Esophagus (tissue), 2 donors: ENCODE results near the gene LZTS2. TPM values are rescaled to one million over a fixed set of nuclear protein-coding genes. Genes with fewer than 3 reads are reported as not detected.

Experiments used
- H3K27ac ChIP-seq, 2 donors: one replicate each; pipeline ENCODE4 v1.5.1; 2013; ENCODE audit warnings: low read depth in 2 of 2, mild to moderate bottlenecking in 2 of 2, inconsistent platforms in 1 of 2, low read length in 1 of 2, moderate library complexity in 1 of 2
- H3K27me3 ChIP-seq, 2 donors: one replicate each; pipeline ENCODE4 v1.6.1; 2013; ENCODE audit warnings: low read length in 2 of 2, control low read depth in 1 of 2, mild to moderate bottlenecking in 1 of 2; ENCODE audit not compliant: insufficient read depth in 2 of 2, control insufficient read depth in 1 of 2
- H3K36me3 ChIP-seq, 2 donors: one replicate each; pipeline ENCODE4 v1.6.1; 2013; ENCODE audit warnings: low read length in 1 of 2; ENCODE audit not compliant: control insufficient read depth in 2 of 2, insufficient read depth in 2 of 2
- H3K4me1 ChIP-seq, 2 donors: one replicate each; pipeline ENCODE4 v1.6.1; 2013; ENCODE audit warnings: low read length in 1 of 2; ENCODE audit not compliant: control insufficient read depth in 2 of 2, insufficient read depth in 2 of 2
- H3K4me3 ChIP-seq, 2 donors: one replicate each; pipeline ENCODE4 v1.5.1; 2013; ENCODE audit warnings: low read length in 2 of 2, mild to moderate bottlenecking in 2 of 2, low read depth in 1 of 2, moderate library complexity in 1 of 2
- H3K9me3 ChIP-seq, 2 donors: one replicate each; pipeline ENCODE4 v1.6.1; 2013; ENCODE audit warnings: mild to moderate bottlenecking in 2 of 2, low read depth in 1 of 2, low read length in 1 of 2, moderate library complexity in 1 of 2; ENCODE audit not compliant: control insufficient read depth in 2 of 2, insufficient read depth in 1 of 2
- WGBS, 2 donors: extraction: QIAGEN DNeasy Blood & Tissue Kit; methylation state at CpG; one replicate each; pipeline ENCODE4 v1.1.7; 2013; 5-methylcytosine and 5-hydroxymethylcytosine counted together
- polyA plus RNA-seq, 2 donors: library from polyadenylated mRNA; stranded (reverse); fragments of 200-250 nt; gene quantifications; one replicate each; pipeline ENCODE4 v1.2.3, GENCODE V29; 2013
- donor health status: healthy with polysubstance abuse.
- donor health status: Bipolar disorder and iron deficiency.

The LZTS2 gene
- polyA plus RNA-seq, 2 donors = 31.8 to 34.9 TPM

DNA sequence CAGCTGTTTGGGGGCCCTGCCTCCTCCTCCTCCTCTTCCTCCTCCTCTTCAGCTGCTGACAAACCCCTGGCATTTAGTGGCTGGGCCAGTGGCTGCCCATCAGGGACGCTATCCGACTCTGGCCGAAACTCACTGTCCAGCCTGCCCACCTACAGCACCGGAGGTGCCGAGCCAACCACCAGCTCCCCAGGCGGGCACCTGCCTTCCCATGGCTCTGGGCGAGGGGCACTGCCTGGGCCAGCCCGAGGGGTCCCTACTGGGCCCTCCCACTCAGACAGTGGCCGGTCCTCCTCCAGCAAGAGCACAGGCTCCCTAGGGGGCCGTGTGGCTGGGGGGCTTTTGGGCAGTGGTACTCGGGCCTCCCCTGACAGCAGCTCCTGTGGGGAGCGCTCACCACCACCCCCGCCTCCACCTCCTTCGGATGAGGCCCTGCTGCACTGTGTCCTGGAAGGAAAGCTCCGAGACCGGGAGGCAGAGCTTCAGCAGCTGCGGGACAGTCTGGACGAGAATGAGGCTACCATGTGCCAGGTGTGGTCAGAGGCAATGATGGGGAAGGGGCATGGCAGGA is 4.1 kb downstream of the LZTS2 start:
- Histone ChIP-seq H3K36me3 (peaks cover 4 to 31% of the 10 kb centered on the region in 2 donors), H3K9me3 (no peaks in the 10 kb centered on the region), H3K27ac (no peak overlapping the region), H3K4me3 (no peak overlapping the region), H3K4me1 (peaks cover 0 to 11% of the 10 kb centered on the region in 2 donors), H3K27me3 (no peaks in the 10 kb centered on the region)
- 92 to 93% methylated on average over 18 of the region's 18 CpGs for WGBS, 2 donors

DNA sequence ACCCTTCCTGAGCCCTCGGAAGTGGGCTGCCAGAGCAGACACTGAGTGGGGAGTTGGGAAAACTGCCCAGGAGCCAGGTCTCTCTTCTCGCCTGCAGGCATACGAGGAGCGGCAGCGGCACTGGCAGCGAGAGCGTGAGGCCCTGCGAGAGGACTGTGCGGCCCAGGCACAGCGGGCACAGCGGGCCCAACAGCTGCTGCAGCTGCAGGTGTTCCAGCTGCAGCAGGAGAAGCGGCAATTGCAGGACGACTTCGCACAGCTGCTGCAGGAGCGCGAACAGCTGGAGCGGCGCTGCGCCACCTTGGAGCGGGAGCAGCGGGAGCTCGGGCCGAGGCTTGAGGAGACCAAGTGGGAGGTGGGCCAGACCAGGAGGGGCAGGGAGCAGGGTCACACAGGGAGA is 5.8 kb downstream of the LZTS2 start:
- H3K27me3 ChIP-seq = no peaks in the 10 kb centered on the region
- 83 to 91% methylated on average over 23 of the region's 23 CpGs for WGBS, 2 donors

DNA sequence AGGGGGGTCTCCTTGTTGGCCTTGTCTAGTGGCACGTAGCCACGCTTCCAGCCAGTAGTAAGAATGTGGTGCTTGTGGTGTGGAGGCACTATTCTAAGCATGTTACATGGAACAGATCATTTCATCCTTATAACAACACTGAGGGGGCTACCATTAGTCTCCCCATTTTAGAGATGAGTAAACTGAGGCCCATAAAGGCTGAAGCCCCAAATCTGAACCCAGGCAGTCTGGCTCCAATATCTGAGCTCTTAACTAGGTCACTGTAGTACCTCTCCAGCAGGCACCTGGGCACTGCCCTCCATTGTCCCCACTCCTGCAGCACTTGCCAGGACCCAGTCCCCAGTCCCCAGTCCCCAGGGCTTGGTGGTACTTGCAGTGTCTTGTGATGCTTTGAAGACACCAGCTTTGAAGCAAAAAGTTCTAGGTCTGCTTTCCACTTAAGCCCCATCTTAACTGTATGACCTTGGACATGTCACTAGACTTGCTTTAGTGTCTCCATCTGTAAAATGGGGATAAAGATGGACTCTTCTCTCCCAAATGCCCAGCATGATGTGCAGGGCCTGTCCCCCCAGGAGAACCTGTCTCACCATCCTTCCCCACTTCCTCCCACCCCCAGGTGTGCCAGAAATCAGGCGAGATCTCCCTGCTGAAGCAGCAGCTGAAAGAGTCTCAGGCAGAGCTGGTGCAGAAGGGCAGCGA is 6.4 kb downstream of the LZTS2 start:
- Histone ChIP-seq H3K4me1 (peaks cover 4 to 6% of the 10 kb centered on the region in 2 donors), H3K9me3 (no peaks in the 10 kb centered on the region), H3K4me3 (no peak overlapping the region), H3K36me3 (peaks cover 4 to 31% of the 10 kb centered on the region in 2 donors), H3K27ac (no peak overlapping the region), H3K27me3 (no peaks in the 10 kb centered on the region)
- 94 to 95% methylated on average over 4 of the region's 4 CpGs for WGBS, 2 donors

More for the DNA sequence above, 5.8 kb downstream of the LZTS2 start:
- Histone ChIP-seq H3K36me3 (peaks cover 4 to 31% of the 10 kb centered on the region in 2 donors), H3K4me3 (no peak overlapping the region), H3K4me1 (peaks cover 4 to 11% of the 10 kb centered on the region in 2 donors), H3K27ac (no peak overlapping the region), H3K9me3 (no peaks in the 10 kb centered on the region)

- Histone ChIP-seq H3K27me3 (no peaks in the 10 kb centered on the region), H3K36me3 (peaks cover 4 to 31% of the 10 kb centered on the region in 2 donors), H3K27ac (no peak overlapping the region), H3K4me3 (no peak overlapping the region), H3K9me3 (no peaks in the 10 kb centered on the region), H3K4me1 (peaks cover 4% of the 10 kb centered on the region in 2 donors)
- 81 to 83% methylated on average over 33 of the region's 33 CpGs for WGBS, 2 donors
Observed at GRCh38 chr10:101006593-101007098, 7.0 kb downstream of the LZTS2 start.

- Histone ChIP-seq H3K9me3 (no peaks in the 10 kb centered on the region), H3K27me3 (no peaks in the 10 kb centered on the region), H3K36me3 (peaks cover 4 to 31% of the 10 kb centered on the region in 2 donors), H3K4me3 (no peak overlapping the region), H3K27ac (no peak overlapping the region), H3K4me1 (peaks cover 4% of the 10 kb centered on the region in 2 donors)
- 56 to 68% methylated on average over 11 of the region's 11 CpGs for WGBS, 2 donors
Observed at GRCh38 chr10:101007099-101007711, 7.6 kb downstream of the LZTS2 start.

DNA sequence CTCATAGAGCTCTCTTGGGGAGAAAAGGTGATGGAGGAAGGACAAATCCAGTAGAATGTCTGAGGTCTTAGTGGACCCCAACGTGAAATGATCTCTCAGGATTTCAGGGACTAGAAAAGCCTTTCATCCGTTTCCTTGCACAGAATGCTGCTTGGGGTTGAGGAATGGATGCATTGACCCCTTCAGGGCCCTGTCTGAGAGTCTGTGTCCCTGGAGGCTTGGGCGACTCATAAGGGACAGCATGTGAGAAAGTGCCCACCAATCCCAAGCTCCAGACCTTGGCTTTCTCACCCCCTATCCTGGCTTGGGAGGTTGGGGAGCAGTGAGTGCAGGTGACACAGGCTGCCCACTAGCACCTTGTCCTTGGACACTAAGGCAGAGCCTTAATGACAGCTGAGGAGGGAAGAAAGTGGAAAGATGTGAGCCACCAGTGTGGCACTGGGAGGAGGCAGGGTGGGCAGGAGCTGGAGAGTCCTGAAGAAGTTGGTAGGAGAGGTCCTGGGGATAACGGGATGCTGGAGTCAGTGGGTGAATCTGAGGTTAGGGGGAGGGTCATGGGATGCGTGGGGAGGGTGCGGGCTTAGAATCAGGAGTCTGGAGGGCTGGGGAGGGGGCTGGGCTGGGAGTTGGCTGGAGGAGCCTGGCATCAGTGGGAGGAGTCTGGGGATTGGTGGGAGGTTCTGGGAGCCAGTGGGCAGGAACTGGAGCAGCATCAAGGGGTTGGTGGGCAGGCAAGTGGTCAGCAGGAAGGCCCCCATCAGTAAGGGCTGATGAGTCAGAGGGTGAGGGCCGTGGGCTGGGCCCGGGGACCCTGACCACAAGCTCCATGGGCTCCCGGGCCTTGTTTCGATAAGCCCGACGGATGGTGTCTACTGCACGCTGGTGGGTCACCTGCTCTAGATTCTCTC is 8.6 kb downstream of the LZTS2 start:
- Histone ChIP-seq H3K27me3 (no peaks in the 10 kb centered on the region), H3K36me3 (peaks cover 4 to 26% of the 10 kb centered on the region in 2 donors), H3K9me3 (no peaks in the 10 kb centered on the region), H3K4me1 (peaks cover 4 to 5% of the 10 kb centered on the region in 2 donors), H3K27ac (peak overlapping the region in 1 of 2 donors; percentile 16), H3K4me3 (no peak overlapping the region)
- WGBS, 2 donors = 59 to 63% methylated on average over 13 of the region's 13 CpGs

GRCh38 chr10:101008823-101009423 is 9.3 kb downstream of the LZTS2 start:
- Histone ChIP-seq H3K27ac (no peak overlapping the region), H3K4me3 (no peak overlapping the region), H3K27me3 (no peaks in the 10 kb centered on the region), H3K9me3 (no peaks in the 10 kb centered on the region), H3K4me1 (peaks cover 4 to 6% of the 10 kb centered on the region in 2 donors), H3K36me3 (peaks cover under 1 to 20% of the 10 kb centered on the region in 2 donors)
- 80% methylated on average over 6 of the region's 6 CpGs for WGBS, 2 donors

GRCh38 chr10:101010329-101010728 is 10.7 kb downstream of the LZTS2 start:
- Histone ChIP-seq H3K4me1 (peaks cover 4 to 6% of the 10 kb centered on the region in 2 donors), H3K36me3 (peaks cover 0 to 14% of the 10 kb centered on the region in 2 donors), H3K27ac (no peak overlapping the region), H3K9me3 (no peaks in the 10 kb centered on the region), H3K27me3 (no peaks in the 10 kb centered on the region), H3K4me3 (no peak overlapping the region)
- 93 to 95% methylated on average over 22 of the region's 22 CpGs for WGBS, 2 donors
